Stimulated activated naive CD4-positive, alpha-beta T cell treated with Interleukin-2 at 50 U/mL for 16 hours (primary cell): Measurements from ENCODE around the gene RIMS4.

Experiments
- DNase-seq: peaks from one replicate; lab custom pipeline; 2025; lab: John Stamatoyannopoulos, UW

RIMS4 gene

DNA sequence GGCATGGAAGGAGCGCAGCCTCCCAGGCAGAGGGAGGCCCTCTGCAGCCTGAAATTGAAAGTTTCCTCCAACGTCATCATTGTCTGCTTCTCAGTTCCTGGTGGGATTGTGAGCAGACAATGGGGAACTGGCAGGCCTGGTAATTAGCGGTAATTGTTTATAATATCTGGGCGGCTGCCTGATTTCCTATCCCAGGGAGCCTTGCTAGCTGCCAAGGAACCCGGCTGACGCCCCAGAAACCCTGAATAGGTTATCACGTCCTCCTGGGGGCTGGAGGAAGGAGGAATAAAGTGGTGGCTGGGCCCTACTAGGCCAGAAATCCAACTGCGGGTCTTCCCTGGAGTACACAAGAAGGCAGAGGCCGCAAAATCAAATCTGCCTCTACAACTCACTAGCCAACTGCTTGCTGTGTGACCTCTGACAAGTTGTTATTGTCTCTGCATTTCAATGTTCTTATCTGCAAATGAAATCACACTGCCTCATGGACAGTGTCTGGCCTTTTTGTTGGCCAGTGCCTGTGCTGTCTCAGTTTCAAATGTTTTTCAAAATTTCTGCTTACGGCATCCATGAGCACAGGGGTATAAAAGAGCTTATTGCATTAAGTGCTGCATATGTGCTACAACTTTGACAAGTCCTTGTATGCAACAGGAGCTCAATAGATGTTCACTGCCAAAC lies 47.7 kb downstream of the RIMS4 start:
- DNase-seq: no peak

- DNase-seq: no peak
Observed at GRCh38 chr20:44761423-44761822, 48.9 kb downstream of the RIMS4 start.

DNA sequence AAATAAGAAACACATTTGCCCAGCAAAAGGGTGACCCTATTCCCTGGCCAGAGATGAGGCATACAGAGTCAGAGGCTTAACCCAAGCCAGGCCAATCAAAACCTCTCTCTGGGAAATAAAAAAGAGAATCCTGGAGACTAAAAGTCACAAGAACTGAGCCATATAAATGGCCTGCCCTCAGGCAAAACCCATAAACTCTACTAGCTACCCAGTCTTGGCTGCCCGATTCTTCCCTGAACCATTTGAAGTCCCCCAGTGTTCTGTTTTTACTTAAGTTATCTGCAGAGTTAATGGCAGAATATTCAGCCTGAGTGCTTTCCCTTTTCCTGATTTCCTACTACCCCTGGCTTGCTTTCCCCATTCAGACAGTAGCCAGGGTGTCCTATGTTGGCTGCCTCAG lies 50.8 kb downstream of the RIMS4 start:
- DNase-seq: no peak

DNA sequence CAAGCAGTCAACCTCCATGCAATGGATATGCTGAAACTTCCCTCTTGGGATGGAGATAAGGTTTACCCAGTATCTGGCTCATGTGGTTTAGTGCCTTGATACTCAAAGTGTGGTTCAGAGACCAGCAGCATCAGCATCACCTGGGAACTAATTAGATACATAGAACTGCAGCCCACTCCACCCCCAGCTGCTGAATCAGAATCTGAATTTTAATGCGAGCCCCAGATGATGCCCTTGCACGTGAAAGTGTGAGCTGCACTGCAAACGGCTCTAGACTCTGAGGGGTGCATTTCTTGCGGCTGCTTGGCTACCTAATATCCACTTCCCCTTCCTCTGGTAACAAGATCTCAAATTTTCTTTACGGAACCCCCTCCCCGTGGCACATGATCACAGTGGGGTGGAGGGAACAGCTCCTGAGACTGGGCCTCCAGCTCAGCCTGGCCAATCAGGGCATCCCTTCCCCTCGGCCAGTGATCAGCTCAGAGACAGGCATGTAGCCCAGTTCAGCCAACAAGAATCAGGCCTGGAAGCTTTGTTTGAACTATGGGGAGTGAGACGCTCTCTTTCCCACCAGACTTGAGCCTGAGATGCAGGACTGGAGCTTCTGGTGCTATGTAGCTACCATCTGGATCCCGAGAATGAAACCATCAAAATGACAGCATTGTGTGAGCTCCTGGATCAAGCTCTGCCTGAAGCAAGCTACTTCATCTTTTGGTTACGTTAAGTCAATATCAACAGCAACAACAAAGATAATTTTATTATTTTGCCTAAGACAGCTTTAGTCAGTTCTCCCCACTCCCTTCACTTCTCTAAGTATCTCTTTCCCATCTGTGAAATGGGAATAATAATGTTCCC lies 51.9 kb downstream of the RIMS4 start:
- DNase-seq: no peak

GRCh38 chr20:44756956-44757355 lies 53.4 kb downstream of the RIMS4 start:
- DNase-seq: no peak

DNA sequence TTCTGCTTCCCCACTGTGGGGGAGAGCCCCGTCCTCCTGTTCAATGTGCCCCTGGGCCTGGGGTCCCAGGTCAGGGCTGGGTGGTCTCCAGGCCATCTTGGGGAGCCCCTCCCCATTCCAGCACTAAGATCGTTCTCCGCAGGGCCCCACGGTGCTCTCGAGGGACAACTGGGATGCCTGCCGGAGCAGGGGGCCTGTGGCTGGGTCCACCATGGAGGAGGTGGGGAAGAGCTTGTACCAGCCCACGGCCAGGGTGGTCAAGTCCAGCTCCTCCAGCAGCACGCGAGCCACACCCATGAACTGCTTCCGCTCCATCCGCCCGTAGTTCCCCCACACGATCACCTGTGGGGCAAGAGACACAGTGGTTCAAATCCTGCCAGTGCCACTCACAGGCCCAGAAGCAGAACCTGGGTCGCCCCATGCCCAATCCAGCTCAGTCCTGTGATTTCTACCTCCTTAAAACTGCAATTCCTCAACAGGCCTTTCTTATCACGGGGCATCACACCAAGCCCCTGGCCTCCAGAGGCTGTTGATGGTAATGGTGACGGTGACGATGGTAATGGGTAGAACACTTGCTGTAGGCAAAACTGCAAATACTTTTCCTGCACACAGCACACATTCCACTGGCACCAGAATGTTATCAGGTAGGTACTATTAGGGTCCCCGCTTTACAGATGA lies 54.2 kb downstream of the RIMS4 start:
- no peak for DNase-seq

GRCh38 chr20:44754554-44754953 lies 55.8 kb downstream of the RIMS4 start:
- no peak for DNase-seq

DNA sequence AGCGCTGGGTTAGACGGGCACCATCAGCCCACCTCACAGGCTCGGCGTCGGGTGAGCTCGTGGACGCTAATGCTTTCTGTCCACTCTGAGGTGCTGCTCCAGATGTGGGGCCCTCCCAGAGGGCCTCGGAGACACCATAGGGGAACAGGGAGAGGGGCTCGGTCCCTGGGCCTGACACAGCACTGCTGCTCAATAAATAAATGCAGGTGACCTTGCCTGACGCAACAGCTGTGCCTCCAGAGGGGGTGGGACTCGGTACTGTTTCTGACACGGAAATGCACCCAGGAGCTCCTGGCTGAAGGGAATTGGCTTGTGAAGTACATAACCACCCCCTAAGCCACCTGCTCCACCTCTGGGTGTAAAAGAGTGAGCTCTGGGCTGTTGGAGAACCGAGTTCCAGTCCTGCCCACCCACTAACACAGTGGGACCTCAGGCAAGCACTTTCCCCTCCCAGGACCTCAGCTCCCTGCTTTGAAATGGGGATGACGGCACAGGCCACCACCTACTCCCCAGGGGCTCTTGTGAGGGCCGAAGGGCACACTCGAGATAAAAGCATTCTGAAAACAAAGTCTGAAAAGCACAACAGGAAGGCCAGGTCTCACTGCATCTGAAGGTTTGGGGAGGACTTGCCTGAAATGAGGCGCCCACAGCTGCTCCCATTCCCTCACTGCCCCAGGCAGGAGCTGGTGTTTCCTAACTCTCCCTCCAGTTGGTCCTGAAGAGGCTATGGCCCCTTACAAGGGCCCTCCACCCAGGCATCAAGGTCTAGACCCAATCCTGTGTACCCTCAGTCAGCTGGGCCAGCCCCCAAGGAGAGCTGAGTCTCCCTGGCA lies 58.0 kb downstream of the RIMS4 start:
- DNase-seq: no peak

GRCh38 chr20:44750081-44750805 lies 60.1 kb downstream of the RIMS4 start:
- no peak for DNase-seq

- no peak for DNase-seq
Observed at GRCh38 chr20:44748005-44748370, 62.4 kb downstream of the RIMS4 start.

- peak; percentile 37 for DNase-seq
Observed at GRCh38 chr20:44747166-44748004, 63.0 kb downstream of the RIMS4 start.

DNA sequence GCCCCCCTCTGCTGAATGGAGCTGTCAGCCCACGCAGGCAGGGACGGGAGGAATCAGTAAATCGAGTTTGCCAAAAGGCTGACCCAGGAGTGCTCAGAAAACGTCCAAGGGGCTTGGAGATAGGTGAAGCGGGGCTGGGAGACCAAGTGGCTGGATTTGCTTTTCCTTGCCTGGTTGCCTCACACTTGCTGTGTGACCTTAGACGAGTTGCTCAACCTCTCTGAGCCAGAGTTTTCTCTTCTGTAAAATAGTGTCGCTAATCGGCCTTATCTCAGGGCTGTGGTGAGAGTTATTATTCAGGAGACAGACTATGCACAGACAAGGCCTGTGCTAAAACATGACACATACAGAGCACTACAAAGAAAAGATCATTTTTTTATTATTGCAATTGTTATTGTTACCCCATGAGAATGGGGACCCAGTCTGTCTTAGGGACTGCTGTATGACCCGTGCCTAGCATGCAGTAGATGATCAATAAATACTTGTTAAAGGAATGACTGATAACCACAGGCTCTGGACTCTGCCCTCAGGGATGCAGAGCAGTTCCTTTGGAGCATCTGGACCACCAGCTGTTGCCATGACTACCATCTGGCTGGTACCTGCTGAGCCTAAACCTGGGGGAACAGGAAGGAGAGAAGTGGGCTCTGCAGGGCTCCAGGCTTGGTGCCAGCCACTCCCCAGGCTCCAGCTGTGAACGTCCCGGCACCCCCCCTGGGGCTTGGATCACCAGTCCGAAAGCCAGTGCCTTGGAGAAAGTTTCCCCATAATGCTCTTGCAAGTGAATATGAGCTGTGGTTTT lies 63.8 kb downstream of the RIMS4 start:
- no peak for DNase-seq

DNA sequence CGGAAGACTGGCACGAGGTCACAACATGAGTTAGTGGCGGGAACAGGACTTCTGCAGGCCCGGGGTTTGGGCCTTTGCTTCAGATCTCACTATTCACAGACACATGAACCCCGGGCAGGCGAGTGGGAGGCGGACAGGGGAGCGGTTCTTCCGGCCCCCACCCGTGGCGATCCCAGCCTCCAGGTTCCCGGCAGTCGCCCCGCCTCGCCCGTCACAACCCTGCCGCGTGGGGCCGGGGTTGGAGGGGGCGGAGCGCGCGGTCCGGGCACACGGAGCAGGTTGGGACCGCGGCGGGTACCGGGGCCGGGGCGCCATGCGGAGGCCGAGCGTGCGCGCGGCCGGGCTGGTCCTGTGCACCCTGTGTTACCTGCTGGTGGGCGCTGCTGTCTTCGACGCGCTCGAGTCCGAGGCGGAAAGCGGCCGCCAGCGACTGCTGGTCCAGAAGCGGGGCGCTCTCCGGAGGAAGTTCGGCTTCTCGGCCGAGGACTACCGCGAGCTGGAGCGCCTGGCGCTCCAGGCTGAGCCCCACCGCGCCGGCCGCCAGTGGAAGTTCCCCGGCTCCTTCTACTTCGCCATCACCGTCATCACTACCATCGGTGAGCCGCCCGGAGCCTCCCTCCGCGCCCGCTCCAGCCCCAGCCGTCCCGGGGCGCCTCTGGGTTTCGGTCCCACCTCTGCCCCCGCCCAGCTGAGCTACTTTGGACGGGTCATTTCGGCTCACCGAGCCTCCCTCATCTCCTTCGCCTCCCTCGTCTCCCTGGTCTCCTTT lies 64.6 kb downstream of the RIMS4 start, which contains the start of gene KCNK15:
Gene KCNK15, plus strand, starts transcription at position 268 of the 769 bp plus-strand sequence. Its CDS starts 46 bp downstream, at position 314.
- DNase-seq: peak; percentile 55

DNA sequence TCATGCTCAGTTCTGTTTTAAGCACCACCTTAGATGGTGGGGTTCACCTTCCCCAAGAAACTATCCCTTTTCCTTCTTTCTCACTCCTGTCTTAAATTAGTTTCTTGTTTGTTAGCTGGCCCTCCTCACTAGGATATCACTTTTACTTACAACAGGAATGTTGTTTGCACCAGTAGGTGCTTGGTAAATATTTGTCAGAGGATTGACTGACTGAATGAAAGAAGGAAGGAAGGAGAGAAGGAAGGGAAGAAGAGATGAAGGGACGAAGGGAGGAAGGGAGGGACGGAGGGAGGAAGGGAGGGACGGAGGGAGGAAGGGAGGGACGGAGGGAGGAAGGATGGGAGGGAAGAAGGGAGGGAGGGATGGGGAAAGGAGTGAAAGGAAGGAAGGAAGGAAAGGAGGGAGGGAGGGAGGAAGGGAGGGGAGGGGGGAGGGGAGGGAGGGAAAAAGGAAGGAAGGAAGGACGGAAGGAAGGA lies 65.2 kb downstream of the RIMS4 start:
- DNase-seq: no peak

DNA sequence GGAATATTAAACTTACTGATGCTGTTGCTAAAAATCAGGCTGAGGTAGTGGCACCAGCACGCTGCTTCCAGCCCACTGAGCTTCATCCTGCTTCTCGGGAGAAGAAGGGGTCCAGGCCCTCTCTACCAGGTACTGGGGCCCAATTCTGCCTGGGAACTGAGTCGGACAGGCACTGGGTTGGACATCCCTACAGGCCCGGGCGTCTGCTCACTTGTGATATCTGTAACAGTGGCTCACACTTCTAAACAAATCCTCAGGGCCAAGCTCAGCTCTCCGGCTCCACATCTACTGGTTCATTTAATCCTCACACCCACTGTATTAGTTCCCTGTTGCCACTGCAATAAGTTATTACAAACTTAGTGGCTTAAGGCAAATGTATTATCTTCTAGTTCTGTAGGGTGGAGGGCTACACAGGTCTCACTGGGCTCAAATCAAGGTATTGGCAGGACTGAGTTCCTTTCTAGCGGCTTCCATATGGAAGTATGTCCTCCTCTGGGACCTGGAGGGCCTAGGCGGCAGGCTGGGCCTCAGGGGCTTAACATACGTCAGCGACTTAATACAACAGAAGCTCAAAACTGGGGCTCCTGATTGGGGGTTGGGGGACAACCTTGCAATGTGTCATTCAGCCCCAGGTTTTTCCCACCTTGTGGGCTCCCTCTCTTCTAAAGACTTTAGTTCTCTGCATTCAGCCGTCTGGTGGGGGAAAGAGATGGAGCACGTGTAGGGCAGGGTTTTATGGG lies 66.3 kb downstream of the RIMS4 start:
- DNase-seq: no peak

- no peak for DNase-seq
Observed at GRCh38 chr20:44743080-44743701, 67.2 kb downstream of the RIMS4 start.

- no peak for DNase-seq
Observed at GRCh38 chr20:44742304-44743079, 67.9 kb downstream of the RIMS4 start.
